ENCODE results near the gene TIMM10B. TPM values are rescaled to one million over a fixed set of nuclear protein-coding genes. Genes with fewer than 3 reads are reported as not detected.
"Not testable (repeated sequence)": the region's sequence is repeated elsewhere in the genome, so short reads cannot be mapped to it uniquely, and the experiment has no call there.

The TIMM10B gene
- total RNA-seq, 1 experiment from 2014 or later = 53.1 TPM

- TF ChIP-seq, protein P1, sequence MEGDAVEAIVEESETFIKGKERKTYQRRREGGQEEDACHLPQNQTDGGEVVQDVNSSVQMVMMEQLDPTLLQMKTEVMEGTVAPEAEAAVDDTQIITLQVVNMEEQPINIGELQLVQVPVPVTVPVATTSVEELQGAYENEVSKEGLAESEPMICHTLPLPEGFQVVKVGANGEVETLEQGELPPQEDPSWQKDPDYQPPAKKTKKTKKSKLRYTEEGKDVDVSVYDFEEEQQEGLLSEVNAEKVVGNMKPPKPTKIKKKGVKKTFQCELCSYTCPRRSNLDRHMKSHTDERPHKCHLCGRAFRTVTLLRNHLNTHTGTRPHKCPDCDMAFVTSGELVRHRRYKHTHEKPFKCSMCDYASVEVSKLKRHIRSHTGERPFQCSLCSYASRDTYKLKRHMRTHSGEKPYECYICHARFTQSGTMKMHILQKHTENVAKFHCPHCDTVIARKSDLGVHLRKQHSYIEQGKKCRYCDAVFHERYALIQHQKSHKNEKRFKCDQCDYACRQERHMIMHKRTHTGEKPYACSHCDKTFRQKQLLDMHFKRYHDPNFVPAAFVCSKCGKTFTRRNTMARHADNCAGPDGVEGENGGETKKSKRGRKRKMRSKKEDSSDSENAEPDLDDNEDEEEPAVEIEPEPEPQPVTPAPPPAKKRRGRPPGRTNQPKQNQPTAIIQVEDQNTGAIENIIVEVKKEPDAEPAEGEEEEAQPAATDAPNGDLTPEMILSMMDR (IDR thresholded peaks at IDR 0.05; ENCODE audit: insufficient read depth in 1 of 2, low read depth in 1 of 2, low read length in 1 of 2, severe bottlenecking in 1 of 2, unreplicated experiment in 1 of 2) = peak; percentile 83 to 84
- BruUV-seq (replicated peaks) = no TSS peak
- H3K9me3 Mint-ChIP-seq (ENCODE audit: unreplicated experiment) = no peaks in the 10 kb centered on the region
- H3K27ac Mint-ChIP-seq (ENCODE audit: unreplicated experiment) = no peak overlapping the region
- DNase-seq = peak in 1 of 2 experiments; percentile 48
- ChIA-PET POLR2A (no interaction called here), CTCF (interaction anchor here (0.6 to 4.0 kb wide), 6 partner anchors 19 to 143 kb away, joined by 3 to 52 read pairs (median 4); partner anchors contain the start of gene APBB1)
- intact Hi-C loops (cut with micrococcal nuclease; ENCODE audit: unreplicated experiment) = loop anchor here (1.0 kb wide), 4 partner anchors 21 to 126 kb away; no protein-coding TSS in a partner anchor
- H3K36me3 ChIP-seq (ENCODE audit: control insufficient read depth, insufficient read depth, low read length) = no peaks in the 10 kb centered on the region; the same call in 1 of the 2 replicates
- no peaks in the 10 kb centered on the region for H3K9me3 ChIP-seq
- no peaks in the 10 kb centered on the region for H3K4me1 ChIP-seq
- no peaks in the 10 kb centered on the region for H3K27me3 ChIP-seq (replicated peaks; ENCODE audit: control insufficient read depth, insufficient read depth, low read length)
- no peaks in the 10 kb centered on the region for H3K27me3 Mint-ChIP-seq (ENCODE audit: insufficient read depth, unreplicated experiment)
- peaks cover 5% of the 10 kb centered on the region for H3K4me1 Mint-ChIP-seq (ENCODE audit: low read depth, unreplicated experiment)
- H3K4me3 ChIP-seq (ENCODE audit: low read depth, low read length) = no peak overlapping the region
- no peak overlapping the region for H3K4me3 Mint-ChIP-seq (ENCODE audit: unreplicated experiment)
- no peaks in the 10 kb centered on the region for H3K36me3 Mint-ChIP-seq (ENCODE audit: insufficient read depth, unreplicated experiment)
Measured at GRCh38 chr11:6505577-6506240, 24.4 kb downstream of the TIMM10B start.

DNA sequence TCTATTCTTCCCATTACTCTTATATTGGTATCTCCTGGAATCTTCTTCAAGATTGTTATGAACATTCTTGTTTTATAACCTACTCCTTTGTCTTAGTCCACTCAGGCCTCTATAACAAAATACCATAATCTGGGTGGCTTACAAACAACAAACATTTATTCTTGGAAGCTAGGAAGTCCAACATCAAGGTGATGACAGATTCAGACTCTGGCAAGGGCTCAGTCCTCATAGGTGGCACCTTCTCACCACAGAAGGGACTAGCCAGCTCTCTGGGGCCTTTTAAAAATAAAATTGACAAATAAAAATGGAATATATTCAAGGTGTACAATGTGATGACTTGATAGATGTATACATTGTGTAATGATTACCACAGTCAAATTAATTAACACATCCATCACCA is 35.6 kb downstream of the TIMM10B start:
- POLR2A ChIA-PET = no interaction called here
- BruUV-seq (replicated peaks) = no TSS peak

GRCh38 chr11:6520265-6520664 is 39.0 kb downstream of the TIMM10B start:
- BruUV-seq (replicated peaks) = no TSS peak
- Histone ChIP-seq H3K27me3 (replicated peaks; ENCODE audit: control insufficient read depth, insufficient read depth, low read length) (no peaks in the 10 kb centered on the region), H3K4me3 (ENCODE audit: low read depth, low read length) (no peak overlapping the region), H3K4me1 (no peaks in the 10 kb centered on the region), H3K36me3 (ENCODE audit: control insufficient read depth, insufficient read depth, low read length) (no peaks in the 10 kb centered on the region), H3K9me3 (no peaks in the 10 kb centered on the region)
- intact Hi-C loops (cut with micrococcal nuclease; ENCODE audit: unreplicated experiment) = no loop called here
- Mint-ChIP-seq H3K4me1 (ENCODE audit: low read depth, unreplicated experiment) (peaks cover 7% of the 10 kb centered on the region), H3K27me3 (ENCODE audit: insufficient read depth, unreplicated experiment) (no peaks in the 10 kb centered on the region), H3K27ac (ENCODE audit: unreplicated experiment) (no peak overlapping the region), H3K9me3 (ENCODE audit: unreplicated experiment) (peaks cover 3% of the 10 kb centered on the region), H3K36me3 (ENCODE audit: insufficient read depth, unreplicated experiment) (peaks cover 5% of the 10 kb centered on the region), H3K4me3 (ENCODE audit: unreplicated experiment) (no peak overlapping the region)
- TF ChIP-seq, protein P1 (IDR thresholded peaks at IDR 0.05; ENCODE audit: insufficient read depth in 1 of 2, low read depth in 1 of 2, low read length in 1 of 2, severe bottlenecking in 1 of 2, unreplicated experiment in 1 of 2) = no peak
- no peak for DNase-seq
- POLR2A ChIA-PET = no interaction called here
- CTCF ChIA-PET = interaction anchor here (0.7 to 1.2 kb wide), 2 partner anchors 141 to 236 kb away, joined by 3 to 5 read pairs; no protein-coding TSS in a partner anchor

More for the DNA sequence above, 35.6 kb downstream of the TIMM10B start:
- no peak overlapping the region for H3K4me3 Mint-ChIP-seq (ENCODE audit: unreplicated experiment)
- no peak for DNase-seq
- intact Hi-C loops (cut with micrococcal nuclease; ENCODE audit: unreplicated experiment) = no loop called here
- H3K36me3 Mint-ChIP-seq (ENCODE audit: insufficient read depth, unreplicated experiment) = peaks cover 11% of the 10 kb centered on the region
- H3K9me3 Mint-ChIP-seq (ENCODE audit: unreplicated experiment) = peaks cover 12% of the 10 kb centered on the region
- no peaks in the 10 kb centered on the region for H3K27me3 ChIP-seq (replicated peaks; ENCODE audit: control insufficient read depth, insufficient read depth, low read length)
- H3K9me3 ChIP-seq = no peaks in the 10 kb centered on the region
- CTCF ChIA-PET = no interaction called here
- no peaks in the 10 kb centered on the region for H3K27me3 Mint-ChIP-seq (ENCODE audit: insufficient read depth, unreplicated experiment)
- no peaks in the 10 kb centered on the region for H3K4me1 ChIP-seq
- no peak overlapping the region for H3K27ac Mint-ChIP-seq (ENCODE audit: unreplicated experiment)
- TF ChIP-seq, protein P1 (IDR thresholded peaks at IDR 0.05; ENCODE audit: insufficient read depth in 1 of 2, low read depth in 1 of 2, low read length in 1 of 2, severe bottlenecking in 1 of 2, unreplicated experiment in 1 of 2) = no peak
- no peaks in the 10 kb centered on the region for H3K36me3 ChIP-seq (ENCODE audit: control insufficient read depth, insufficient read depth, low read length)
- no peaks in the 10 kb centered on the region for H3K4me1 Mint-ChIP-seq (ENCODE audit: low read depth, unreplicated experiment)
- H3K4me3 ChIP-seq (ENCODE audit: low read depth, low read length) = no peak overlapping the region

GRCh38 chr11:6521946-6522345 is 40.6 kb downstream of the TIMM10B start:
- H3K4me1 Mint-ChIP-seq (ENCODE audit: low read depth, unreplicated experiment); H3K4me3 Mint-ChIP-seq (ENCODE audit: unreplicated experiment); H3K36me3 Mint-ChIP-seq (ENCODE audit: insufficient read depth, unreplicated experiment); intact Hi-C loops (cut with micrococcal nuclease; ENCODE audit: unreplicated experiment); H3K4me1 ChIP-seq; POLR2A ChIA-PET; H3K27me3 ChIP-seq (replicated peaks; ENCODE audit: control insufficient read depth, insufficient read depth, low read length); H3K9me3 ChIP-seq; H3K9me3 Mint-ChIP-seq (ENCODE audit: unreplicated experiment); H3K27ac Mint-ChIP-seq (ENCODE audit: unreplicated experiment); CTCF ChIA-PET; BruUV-seq (replicated peaks); DNase-seq; H3K4me3 ChIP-seq (ENCODE audit: low read depth, low read length); H3K27me3 Mint-ChIP-seq (ENCODE audit: insufficient read depth, unreplicated experiment); H3K36me3 ChIP-seq (ENCODE audit: control insufficient read depth, insufficient read depth, low read length): not testable (repeated sequence)
